GM12864 (cell line): Measurements from ENCODE around the gene FMR1NB.

Source experiments
- DNase-seq: peaks from one replicate; pipeline ENCODE4 v3.0.0-alpha.2; 2011; ENCODE audit warnings: low read depth
- H3K4me3 ChIP-seq: 2 replicates; pipeline ENCODE4 v1.5.1; 2011; ENCODE audit warnings: mild to moderate bottlenecking, low read depth, low read length, control low read depth
- CTCF ChIP-seq: IDR thresholded peaks from 2 replicates; pipeline ENCODE4 v1.5.1; 2011; ENCODE audit warnings: low read depth, mild to moderate bottlenecking, moderate library complexity, low read length, control low read depth, inconsistent platforms; ENCODE audit errors: missing control alignments

The FMR1NB gene

GRCh38 chrX:148067285-148067684 is 86.1 kb downstream of the FMR1NB start:
- no peak overlapping the region for H3K4me3 ChIP-seq
- TF ChIP-seq CTCF: no peak
- no peak for DNase-seq

- no peak for TF ChIP-seq CTCF
- DNase-seq: peak; percentile 12
- no peak overlapping the region for H3K4me3 ChIP-seq
These were observed 88.8 kb downstream of the FMR1NB start for GRCh38 chrX:148069759-148070503.

- no peak for DNase-seq
- no peak overlapping the region for H3K4me3 ChIP-seq
- TF ChIP-seq CTCF: no peak
These were observed 89.4 kb downstream of the FMR1NB start for GRCh38 chrX:148070504-148070877.
